B cell (primary cell): ENCODE results near the gene ACTN3. TPM values are rescaled to one million over a fixed set of nuclear protein-coding genes. Genes with fewer than 3 reads are reported as not detected.

Experiments
- ATAC-seq: fragments of 200-7000 bp; cut with Tn5 transposase; one replicate; pipeline ENCODE4 v1.10.0; 2021; ENCODE audit warnings: low read depth, mild to moderate bottlenecking, moderate number of reproducible peaks, moderate library complexity
- CTCF ChIA-PET: fragments of 350-600 bp; sonication (Branson Sonifier 250); formaldehyde crosslinking; loops from one replicate; lab custom pipeline; 2021; ENCODE audit warnings: antibody characterized with exemption, inconsistent platforms; lab: Charles Lee
- POLR2A ChIA-PET: fragments of 350-600 bp; sonication (Branson Sonifier 250); formaldehyde crosslinking; loops from one replicate; lab custom pipeline; 2021; ENCODE audit warnings: antibody characterized with exemption; lab: Charles Lee
- DNase-seq: peaks from one replicate; pipeline ENCODE4 v3.0.0; 2013
- H2AFZ ChIP-seq: 2 replicates; pipeline ENCODE4 v1.6.1; 2012; ENCODE audit warnings: mild to moderate bottlenecking, low read depth, low read length; ENCODE audit not compliant: insufficient read depth, poor library complexity, severe bottlenecking
- H3K27ac ChIP-seq, 2 donors: 1 replicate in 1 of 2; 2 replicates in 1 of 2; pipeline ENCODE4 v1.5.1; 2012 to 2013; ENCODE audit warnings: low read length in 2 of 2, mild to moderate bottlenecking in 2 of 2, moderate library complexity in 1 of 2
- H3K27me3 ChIP-seq, 4 experiments: fragments of 200-600 bp in 1 of 4; sonication (generic) in 1 of 4; replicated peaks in 1 of 4; 1 replicate in 2 of 4; 2 replicates in 2 of 4; pipeline versions ENCODE4 v1.6.1 to v1.7.0; 2013 to 2016; ENCODE audit warnings: low read length in 3 of 4, mild to moderate bottlenecking in 2 of 4, mixed read lengths in 1 of 4, moderate library complexity in 1 of 4; ENCODE audit not compliant: insufficient read depth in 4 of 4, control insufficient read depth in 3 of 4; ENCODE audit errors: control extremely low read depth in 1 of 4
- H3K36me3 ChIP-seq, 2 experiments: replicated peaks in 1 of 2; 1 replicate in 1 of 2; 2 replicates in 1 of 2; pipeline versions ENCODE4 v1.6.1 to v1.7.1; 2013; ENCODE audit warnings: low read length in 1 of 2; ENCODE audit not compliant: insufficient read depth in 2 of 2, control insufficient read depth in 1 of 2; ENCODE audit errors: control extremely low read depth in 1 of 2, extremely low read depth in 1 of 2
- H3K4me1 ChIP-seq, 2 donors: fragments of 200-600 bp in 1 of 2; sonication (generic) in 1 of 2; 1 replicate in 1 of 2; 2 replicates in 1 of 2; pipeline versions ENCODE4 v1.5.1 to v1.6.1; 2013 to 2017; ENCODE audit warnings: low read length in 2 of 2; ENCODE audit not compliant: control insufficient read depth in 2 of 2, insufficient read depth in 2 of 2
- H3K4me2 ChIP-seq: replicated peaks from 2 replicates; pipeline ENCODE3; 2012; ENCODE audit warnings: mild to moderate bottlenecking, low read depth, low read length; ENCODE audit not compliant: poor library complexity, severe bottlenecking
- H3K4me3 ChIP-seq, 5 experiments: fragments of 200-600 bp in 1 of 5; sonication (generic) in 1 of 5; 1 replicate in 3 of 5; 2 replicates in 2 of 5; pipeline versions ENCODE4 v1.5.1 to v1.7.0; 2011 to 2016; ENCODE audit warnings: low read length in 4 of 5, mild to moderate bottlenecking in 4 of 5, low read depth in 2 of 5, control low read depth in 1 of 5, moderate library complexity in 1 of 5; ENCODE audit not compliant: insufficient read depth in 1 of 5; ENCODE audit errors: control extremely low read depth in 1 of 5, extremely low read depth in 1 of 5
- H3K79me2 ChIP-seq: fragments of 200-600 bp; sonication (generic); one replicate; pipeline ENCODE4 v1.6.0; 2016; ENCODE audit warnings: low read length; ENCODE audit not compliant: control insufficient read depth, insufficient read depth
- H3K9ac ChIP-seq: fragments of 200-600 bp; sonication (generic); 2 replicates; pipeline ENCODE4 v1.6.1; 2017; ENCODE audit warnings: mild to moderate bottlenecking, low read length, moderate library complexity
- H3K9me3 ChIP-seq, 3 donors: one replicate each; pipeline versions ENCODE4 v1.6.1 to v1.7.1; 2013; ENCODE audit warnings: low read length in 2 of 3; ENCODE audit not compliant: control insufficient read depth in 2 of 3, insufficient read depth in 1 of 3; ENCODE audit errors: control extremely low read depth in 1 of 3
- H4K20me1 ChIP-seq: 2 replicates; pipeline ENCODE4 v1.6.0; 2012; ENCODE audit warnings: mild to moderate bottlenecking, low read length; ENCODE audit not compliant: insufficient read depth, control insufficient read depth, poor library complexity, severe bottlenecking
- H3K27ac Mint-ChIP-seq: one replicate; pipeline ENCODE4 v1.8.0; 2021; ENCODE audit warnings: mixed read lengths
- H3K27me3 Mint-ChIP-seq: one replicate; pipeline ENCODE4 v1.8.0; 2021; ENCODE audit warnings: mixed read lengths
- H3K4me1 Mint-ChIP-seq: one replicate; pipeline ENCODE4 v1.8.0; 2021; ENCODE audit warnings: mixed read lengths
- H3K4me3 Mint-ChIP-seq: one replicate; pipeline ENCODE4 v1.8.0; 2021; ENCODE audit warnings: mixed read lengths
- H3K9me3 Mint-ChIP-seq: one replicate; pipeline ENCODE4 v1.8.0; 2022; ENCODE audit warnings: mixed read lengths; ENCODE audit not compliant: insufficient read depth
- CTCF ChIP-seq: fragments of 200-600 bp; IDR thresholded peaks from one replicate; pipeline ENCODE4 v1.8.0; 2022; ENCODE audit warnings: antibody characterized with exemption, mild to moderate bottlenecking
- EZH2 ChIP-seq: IDR thresholded peaks from 2 replicates; pipeline ENCODE4 v1.6.1; 2012; ENCODE audit warnings: borderline replicate concordance, low read depth, mild to moderate bottlenecking, moderate library complexity, low read length; ENCODE audit not compliant: insufficient read depth, poor library complexity, severe bottlenecking
- WGBS: methylation state at CpG from one replicate; pipeline ENCODE4 v1.1.5; 2013; ENCODE audit warnings: missing lambda C conversion rate; ENCODE audit not compliant: insufficient coverage; 5-methylcytosine and 5-hydroxymethylcytosine counted together
- intact Hi-C: fragments of 100-400 bp; cut with micrococcal nuclease; formaldehyde crosslinking; loops from one replicate; pipeline ENCODE4 v1.10.0; 2022
- polyA plus RNA-seq: library from polyadenylated mRNA; depleted of rRNA; stranded (reverse); fragments of >200 nt; gene quantifications from 2 replicates; pipeline ENCODE4 v1.2.3, GENCODE V29; 2012
- total RNA-seq, 2 donors: library from RNA; stranded (reverse); fragments of 120-200 nt in 1 of 2; gene quantifications; 1 replicate in 1 of 2; 2 replicates in 1 of 2; pipeline versions ENCODE4 v1.2.3 to v1.2.4, GENCODE V29; 2013 to 2022

ACTN3 gene
- total and polyA plus RNA-seq, 2 donors (not counting 1 experiment from before 2014, with no cell fraction given), result 0.22 TPM; not detected in 1

- no peak overlapping the region for H3K4me2 ChIP-seq
- no peaks in the 10 kb centered on the region for H3K4me1 ChIP-seq
- H3K79me2 ChIP-seq, result no peaks in the 10 kb centered on the region
- intact Hi-C loops, result no loop called here
- no peak overlapping the region for H3K27ac ChIP-seq
- DNase-seq (no peak), ATAC-seq (no peak)
- no peak overlapping the region for H2AFZ ChIP-seq
- H3K9ac ChIP-seq, result no peak overlapping the region
- no peak overlapping the region for H3K27ac Mint-ChIP-seq
- no peak for TF ChIP-seq CTCF
- no peak for TF ChIP-seq EZH2
- H3K4me3 ChIP-seq, result no peak overlapping the region
- no peaks in the 10 kb centered on the region for H3K9me3 Mint-ChIP-seq
- H3K4me1 Mint-ChIP-seq, result no peaks in the 10 kb centered on the region
- no peak overlapping the region for H3K4me3 Mint-ChIP-seq
- no peaks in the 10 kb centered on the region for H4K20me1 ChIP-seq
- ChIA-PET CTCF (no interaction called here), POLR2A (no interaction called here)
- no peaks in the 10 kb centered on the region for H3K27me3 ChIP-seq
- no peaks in the 10 kb centered on the region for H3K9me3 ChIP-seq
- WGBS, result 97% methylated on average over 10 of the region's 13 CpGs
- H3K27me3 Mint-ChIP-seq, result no peaks in the 10 kb centered on the region
- H3K36me3 ChIP-seq, result peaks cover 0 to 19% of the 10 kb centered on the region in 2 experiments
Observed at GRCh38 chr11:66529655-66530054, 17.0 kb upstream of the ACTN3 start.

- 92% methylated on average over 6 of the region's 10 CpGs for WGBS
Observed at GRCh38 chr11:66530927-66531709, 15.6 kb upstream of the ACTN3 start.

More at GRCh38 chr11:66530927-66531709, 15.6 kb upstream of the ACTN3 start:
- TF ChIP-seq EZH2, result no peak
- no peak for TF ChIP-seq CTCF
- no peak overlapping the region for H3K9ac ChIP-seq
- peaks cover 1 to 17% of the 10 kb centered on the region in 2 experiments for H3K36me3 ChIP-seq
- Mint-ChIP-seq H3K4me3 (no peak overlapping the region), H3K9me3 (no peaks in the 10 kb centered on the region), H3K27me3 (no peaks in the 10 kb centered on the region), H3K4me1 (no peaks in the 10 kb centered on the region), H3K27ac (no peak overlapping the region)
- intact Hi-C loops, result no loop called here
- no peaks in the 10 kb centered on the region for H3K27me3 ChIP-seq
- H2AFZ ChIP-seq, result no peak overlapping the region
- H3K4me1 ChIP-seq, result no peaks in the 10 kb centered on the region
- H3K4me2 ChIP-seq, result no peak overlapping the region
- H3K79me2 ChIP-seq, result no peaks in the 10 kb centered on the region
- H4K20me1 ChIP-seq, result no peaks in the 10 kb centered on the region
- ATAC-seq (no peak), DNase-seq (no peak)
- no peaks in the 10 kb centered on the region for H3K9me3 ChIP-seq
- H3K4me3 ChIP-seq, result no peak overlapping the region
- CTCF ChIA-PET, result no interaction called here
- POLR2A ChIA-PET, result no interaction called here
- H3K27ac ChIP-seq, result no peak overlapping the region
